ENCODE measurements around the gene FAM217B. TPM values are rescaled to one million over a fixed set of nuclear protein-coding genes. Genes with fewer than 3 reads are reported as not detected.
A peak's percentile ranks its signal among the peaks of the same experiment; 100 is the strongest.

The FAM217B gene
- total and polyA plus RNA-seq, 2 of the 8 experiments (the other 6 are each of a cell fraction or from before 2014, with no cell fraction given): 5.4 to 28.5 TPM

DNA sequence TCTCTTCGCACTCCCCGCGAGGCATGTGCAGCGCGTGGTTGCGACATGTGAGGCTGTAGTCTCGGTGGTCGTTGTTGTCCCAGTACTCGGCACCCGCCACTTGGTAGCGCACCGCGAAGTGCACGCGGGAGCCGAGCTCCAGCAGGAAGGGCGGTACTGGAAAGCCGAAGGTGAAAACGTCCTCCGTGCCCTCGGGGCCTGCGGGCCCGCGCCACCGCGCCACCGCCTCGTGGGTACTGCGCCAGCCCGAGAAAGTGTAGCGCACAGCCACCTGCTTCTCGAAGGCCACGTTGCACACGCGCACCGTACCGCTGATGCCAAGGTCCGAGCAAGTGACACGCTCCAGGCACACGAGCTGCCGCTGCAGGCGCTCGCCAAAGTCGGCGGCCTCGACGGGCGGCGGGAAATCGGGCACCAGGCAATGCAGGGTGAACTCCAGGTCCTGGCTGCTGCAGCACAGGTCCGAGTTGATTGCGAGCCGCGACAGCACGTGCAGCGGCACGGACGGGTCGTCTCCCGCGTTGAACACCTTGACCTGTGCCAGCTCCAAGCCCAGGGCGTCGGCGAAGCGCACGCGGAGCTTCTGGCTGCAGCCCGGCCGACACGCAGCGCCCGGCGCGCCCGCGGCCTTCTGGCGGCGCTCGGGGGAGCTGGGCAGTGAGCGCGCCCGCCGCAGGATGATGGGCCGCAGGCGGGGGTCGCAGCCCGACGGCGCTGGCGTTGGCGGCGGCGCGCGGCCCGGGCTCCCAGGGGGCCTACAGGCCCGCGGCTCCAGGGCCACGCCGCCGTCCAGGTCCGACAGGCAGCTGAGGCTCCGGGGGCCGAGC, 924 bp upstream of the FAM217B start (continued):
- peak; percentile 99 for TF ChIP-seq E2F6 (IDR thresholded peaks at IDR 0.05)

All from H1 (cell line).